Omental fat pad (tissue), 4 donors: Measurements from ENCODE around the gene SNRNP25. TPM values are rescaled to one million over a fixed set of nuclear protein-coding genes. Genes with fewer than 3 reads are reported as not detected.
"Not testable (repeated sequence)": the region's sequence is repeated elsewhere in the genome, so short reads cannot be mapped to it uniquely, and the experiment has no call there.

Experiments used
- ATAC-seq: fragments of 150-250 bp; one replicate; pipeline ENCODE4 v1.9.1; 2016; ENCODE audit warnings: mild to moderate bottlenecking, moderate library complexity; ENCODE audit not compliant: low FRiP score
- DNase-seq: peaks from one replicate; pipeline ENCODE4 v3.0.0-alpha.2; 2019; ENCODE audit warnings: low spot score
- CTCF ChIP-seq, 3 donors: fragments of 450-650 bp; IDR thresholded peaks; one replicate each; pipeline ENCODE4 v1.5.1; 2016 to 2017; ENCODE audit warnings: antibody characterized with exemption in 3 of 3, mild to moderate bottlenecking in 3 of 3, moderate library complexity in 2 of 3
- total RNA-seq, 4 donors: library from RNA; depleted of rRNA; stranded (reverse); fragments of >200 nt; gene quantifications; one replicate each; pipeline ENCODE4 v1.1.0, GENCODE V29; 2016

Gene SNRNP25
- total RNA-seq, 4 donors from 2014 or later = 14.1 to 20.3 (median 17.6) TPM

- ATAC-seq = no peak
- no peak for TF ChIP-seq CTCF (IDR thresholded peaks at IDR 0.05)
- no peak for DNase-seq
These were observed 19.0 kb upstream of the SNRNP25 start for GRCh38 chr16:34648-34987.

GRCh38 chr16:35011-35677 lies 18.5 kb upstream of the SNRNP25 start:
- TF ChIP-seq CTCF (IDR thresholded peaks at IDR 0.05) = no peak
- DNase-seq (no peak), ATAC-seq (no peak)

- no peak for ATAC-seq
- no peak for TF ChIP-seq CTCF (IDR thresholded peaks at IDR 0.05)
- DNase-seq = no peak
These were observed 17.8 kb upstream of the SNRNP25 start for GRCh38 chr16:35678-36305.

GRCh38 chr16:36336-36984 lies 17.2 kb upstream of the SNRNP25 start:
- DNase-seq = no peak
- ATAC-seq = no peak
- TF ChIP-seq CTCF (IDR thresholded peaks at IDR 0.05) = no peak

- TF ChIP-seq CTCF (IDR thresholded peaks at IDR 0.05) = no peak
- ATAC-seq (no peak), DNase-seq (no peak)
These were observed 16.1 kb upstream of the SNRNP25 start for GRCh38 chr16:37511-37910.

GRCh38 chr16:38206-38605 lies 15.4 kb upstream of the SNRNP25 start:
- not testable (repeated sequence) for ATAC-seq, DNase-seq

GRCh38 chr16:38941-39892 lies 14.4 kb upstream of the SNRNP25 start:
- DNase-seq (no peak), ATAC-seq (no peak)
- no peak for TF ChIP-seq CTCF (IDR thresholded peaks at IDR 0.05)
